HepG2 (cell line): ENCODE measurements around the gene PMEL. TPM values are rescaled to one million over a fixed set of nuclear protein-coding genes. Genes with fewer than 3 reads are reported as not detected.

ENCODE experiments used
- DNMT1 ChIP-seq: sonication (generic); formaldehyde crosslinking; IDR thresholded peaks from 2 replicates; pipeline ENCODE4 v1.5.1; 2020; ENCODE audit warnings: mild to moderate bottlenecking, missing genetic modification reagents
- FIP1L1 ChIP-seq: fragments of 200-400 bp; formaldehyde crosslinking; IDR thresholded peaks from 2 replicates; pipeline ENCODE4 v1.6.1; 2018; ENCODE audit warnings: low read depth, mild to moderate bottlenecking, low read length, moderate library complexity, borderline replicate concordance; ENCODE audit not compliant: insufficient read depth
- HOXA5 ChIP-seq: sonication (generic); formaldehyde crosslinking; IDR thresholded peaks from 2 replicates; pipeline ENCODE4 v1.4.0; 2020; ENCODE audit warnings: missing genetic modification reagents
- PCBP1 ChIP-seq: fragments of 200-400 bp; formaldehyde crosslinking; IDR thresholded peaks from 2 replicates; pipeline ENCODE4 v1.6.1; 2017; ENCODE audit warnings: mild to moderate bottlenecking, low read depth, low read length, borderline replicate concordance
- TRIM24 ChIP-seq: sonication (generic); formaldehyde crosslinking; IDR thresholded peaks from 2 replicates; pipeline ENCODE4 v1.8.0; 2022; ENCODE audit warnings: mild to moderate bottlenecking, missing genetic modification reagents
- ZEB1 ChIP-seq: IDR thresholded peaks from 2 replicates; pipeline ENCODE4 v1.6.1; 2012; ENCODE audit warnings: mild to moderate bottlenecking, low read depth, inconsistent platforms; ENCODE audit not compliant: insufficient replicate concordance
- ZNF430 ChIP-seq: sonication (generic); formaldehyde crosslinking; IDR thresholded peaks from 2 replicates; pipeline ENCODE4 v1.9.0; 2021; ENCODE audit warnings: mild to moderate bottlenecking, missing genetic modification reagents
- polyA plus RNA-seq, 8 experiments: library from polyadenylated mRNA; depleted of rRNA in 3 of 8; stranded (reverse) in 7 of 8; unstranded in 1 of 8; fragments of >200 nt; fragmentation: Illumina TruSeq in 4 of 8; extraction: Trizol in 4 of 8; gene quantifications; 2 replicates each; pipeline versions ENCODE4 v1.2.1 to v1.2.3, GENCODE V29; 2011 to 2016; ENCODE audit warnings: low read depth in 4 of 8, missing spikeins in 1 of 8, mixed read lengths in 1 of 8; ENCODE audit not compliant: insufficient read depth in 1 of 8
- total RNA-seq, 5 experiments: library from RNA; depleted of rRNA; stranded (reverse); fragments of >200 nt; fragmentation: Illumina TruSeq; extraction: Trizol; gene quantifications; 2 replicates each; pipeline ENCODE4 v1.2.3, GENCODE V29; 2016; ENCODE audit warnings: low read depth in 1 of 5
- TF ChIP-seq, protein P1 (sequence below): sonication (generic); formaldehyde crosslinking; IDR thresholded peaks from 2 replicates; pipeline ENCODE4 v1.8.1; 2023; ENCODE audit warnings: mild to moderate bottlenecking, missing genetic modification reagents
- TF ChIP-seq, protein P2 (sequence below): sonication (generic); formaldehyde crosslinking; IDR thresholded peaks from 2 replicates; pipeline ENCODE4 v1.5.0; 2020; ENCODE audit warnings: mild to moderate bottlenecking, missing genetic modification reagents
- TF ChIP-seq, protein P3 (sequence below): sonication (generic); formaldehyde crosslinking; IDR thresholded peaks from 2 replicates; pipeline ENCODE4 v1.9.0; 2021; ENCODE audit warnings: mild to moderate bottlenecking, missing genetic modification reagents

PMEL gene
- total and polyA plus RNA-seq, 2 of the 13 experiments (the other 11 are each of a cell fraction or from before 2014, with no cell fraction given), result 0.49 to 3.3 TPM

DNA sequence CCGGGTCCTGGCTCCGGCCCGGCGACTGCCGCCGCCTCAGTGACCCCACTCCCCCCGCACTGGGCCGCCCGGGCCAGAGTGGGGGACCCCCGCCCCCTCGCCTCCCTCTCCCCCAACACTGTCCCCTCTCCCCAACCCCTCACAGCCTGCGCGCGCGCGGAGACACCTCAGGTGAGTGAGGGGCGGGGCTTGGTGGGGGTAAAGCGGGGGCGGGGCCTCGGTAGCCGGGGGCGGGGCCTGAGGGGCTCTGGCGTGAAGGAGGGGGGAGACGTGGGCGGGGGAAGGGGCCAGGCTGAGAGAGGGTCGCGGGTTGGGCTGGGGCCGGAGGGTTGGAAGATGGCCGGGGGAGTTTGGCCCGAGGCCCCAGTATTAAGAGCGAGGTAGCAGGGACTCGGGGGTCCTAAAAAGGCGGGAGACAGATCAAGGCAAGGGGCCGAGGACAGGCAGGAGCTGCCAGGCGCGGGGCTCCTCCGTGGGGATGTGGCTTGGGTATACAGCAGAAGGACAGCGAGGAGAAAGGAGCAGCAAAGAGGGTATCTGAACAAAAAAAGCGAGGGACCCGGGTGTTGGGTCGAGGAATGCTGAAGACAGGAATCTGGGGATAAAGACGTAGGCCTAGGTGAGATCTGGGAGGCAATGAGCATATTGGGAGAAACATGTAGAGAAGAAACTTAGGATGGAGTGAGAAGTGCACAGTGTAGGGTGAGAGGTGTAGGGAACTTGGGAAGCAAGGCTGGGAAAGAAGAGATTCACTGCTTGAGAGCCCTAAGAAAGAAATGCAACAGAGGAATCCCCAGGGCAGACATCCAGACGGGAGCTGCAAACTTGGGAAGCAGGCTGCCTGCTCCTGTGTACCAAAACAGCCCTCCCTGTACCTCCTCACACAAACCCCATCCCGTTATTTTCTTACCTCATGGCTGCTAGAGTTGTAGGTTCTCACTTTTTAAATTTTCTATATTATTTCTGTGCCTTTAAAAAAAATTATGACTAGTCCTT, 42.0 kb upstream of the PMEL start (continued):
- TF ChIP-seq, protein P1, sequence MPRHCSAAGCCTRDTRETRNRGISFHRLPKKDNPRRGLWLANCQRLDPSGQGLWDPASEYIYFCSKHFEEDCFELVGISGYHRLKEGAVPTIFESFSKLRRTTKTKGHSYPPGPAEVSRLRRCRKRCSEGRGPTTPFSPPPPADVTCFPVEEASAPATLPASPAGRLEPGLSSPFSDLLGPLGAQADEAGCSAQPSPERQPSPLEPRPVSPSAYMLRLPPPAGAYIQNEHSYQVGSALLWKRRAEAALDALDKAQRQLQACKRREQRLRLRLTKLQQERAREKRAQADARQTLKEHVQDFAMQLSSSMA (CRISPR knock-in tag), result no peak
- TF ChIP-seq DNMT1 (no peak), HOXA5 (no peak), FIP1L1 (no peak), ZEB1 (no peak), PCBP1 (no peak), TRIM24 (CRISPR knock-in tag) (no peak), ZNF430 (no peak)
- TF ChIP-seq, protein P2, sequence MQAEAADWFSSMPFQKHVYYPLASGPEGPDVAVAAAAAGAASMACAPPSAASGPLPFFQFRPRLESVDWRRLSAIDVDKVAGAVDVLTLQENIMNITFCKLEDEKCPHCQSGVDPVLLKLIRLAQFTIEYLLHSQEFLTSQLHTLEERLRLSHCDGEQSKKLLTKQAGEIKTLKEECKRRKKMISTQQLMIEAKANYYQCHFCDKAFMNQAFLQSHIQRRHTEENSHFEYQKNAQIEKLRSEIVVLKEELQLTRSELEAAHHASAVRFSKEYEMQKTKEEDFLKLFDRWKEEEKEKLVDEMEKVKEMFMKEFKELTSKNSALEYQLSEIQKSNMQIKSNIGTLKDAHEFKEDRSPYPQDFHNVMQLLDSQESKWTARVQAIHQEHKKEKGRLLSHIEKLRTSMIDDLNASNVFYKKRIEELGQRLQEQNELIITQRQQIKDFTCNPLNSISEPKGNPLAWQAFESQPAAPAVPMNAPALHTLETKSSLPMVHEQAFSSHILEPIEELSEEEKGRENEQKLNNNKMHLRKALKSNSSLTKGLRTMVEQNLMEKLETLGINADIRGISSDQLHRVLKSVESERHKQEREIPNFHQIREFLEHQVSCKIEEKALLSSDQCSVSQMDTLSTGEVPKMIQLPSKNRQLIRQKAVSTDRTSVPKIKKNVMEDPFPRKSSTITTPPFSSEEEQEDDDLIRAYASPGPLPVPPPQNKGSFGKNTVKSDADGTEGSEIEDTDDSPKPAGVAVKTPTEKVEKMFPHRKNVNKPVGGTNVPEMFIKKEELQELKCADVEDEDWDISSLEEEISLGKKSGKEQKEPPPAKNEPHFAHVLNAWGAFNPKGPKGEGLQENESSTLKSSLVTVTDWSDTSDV (CRISPR knock-in tag), result no peak
- TF ChIP-seq, protein P3, sequence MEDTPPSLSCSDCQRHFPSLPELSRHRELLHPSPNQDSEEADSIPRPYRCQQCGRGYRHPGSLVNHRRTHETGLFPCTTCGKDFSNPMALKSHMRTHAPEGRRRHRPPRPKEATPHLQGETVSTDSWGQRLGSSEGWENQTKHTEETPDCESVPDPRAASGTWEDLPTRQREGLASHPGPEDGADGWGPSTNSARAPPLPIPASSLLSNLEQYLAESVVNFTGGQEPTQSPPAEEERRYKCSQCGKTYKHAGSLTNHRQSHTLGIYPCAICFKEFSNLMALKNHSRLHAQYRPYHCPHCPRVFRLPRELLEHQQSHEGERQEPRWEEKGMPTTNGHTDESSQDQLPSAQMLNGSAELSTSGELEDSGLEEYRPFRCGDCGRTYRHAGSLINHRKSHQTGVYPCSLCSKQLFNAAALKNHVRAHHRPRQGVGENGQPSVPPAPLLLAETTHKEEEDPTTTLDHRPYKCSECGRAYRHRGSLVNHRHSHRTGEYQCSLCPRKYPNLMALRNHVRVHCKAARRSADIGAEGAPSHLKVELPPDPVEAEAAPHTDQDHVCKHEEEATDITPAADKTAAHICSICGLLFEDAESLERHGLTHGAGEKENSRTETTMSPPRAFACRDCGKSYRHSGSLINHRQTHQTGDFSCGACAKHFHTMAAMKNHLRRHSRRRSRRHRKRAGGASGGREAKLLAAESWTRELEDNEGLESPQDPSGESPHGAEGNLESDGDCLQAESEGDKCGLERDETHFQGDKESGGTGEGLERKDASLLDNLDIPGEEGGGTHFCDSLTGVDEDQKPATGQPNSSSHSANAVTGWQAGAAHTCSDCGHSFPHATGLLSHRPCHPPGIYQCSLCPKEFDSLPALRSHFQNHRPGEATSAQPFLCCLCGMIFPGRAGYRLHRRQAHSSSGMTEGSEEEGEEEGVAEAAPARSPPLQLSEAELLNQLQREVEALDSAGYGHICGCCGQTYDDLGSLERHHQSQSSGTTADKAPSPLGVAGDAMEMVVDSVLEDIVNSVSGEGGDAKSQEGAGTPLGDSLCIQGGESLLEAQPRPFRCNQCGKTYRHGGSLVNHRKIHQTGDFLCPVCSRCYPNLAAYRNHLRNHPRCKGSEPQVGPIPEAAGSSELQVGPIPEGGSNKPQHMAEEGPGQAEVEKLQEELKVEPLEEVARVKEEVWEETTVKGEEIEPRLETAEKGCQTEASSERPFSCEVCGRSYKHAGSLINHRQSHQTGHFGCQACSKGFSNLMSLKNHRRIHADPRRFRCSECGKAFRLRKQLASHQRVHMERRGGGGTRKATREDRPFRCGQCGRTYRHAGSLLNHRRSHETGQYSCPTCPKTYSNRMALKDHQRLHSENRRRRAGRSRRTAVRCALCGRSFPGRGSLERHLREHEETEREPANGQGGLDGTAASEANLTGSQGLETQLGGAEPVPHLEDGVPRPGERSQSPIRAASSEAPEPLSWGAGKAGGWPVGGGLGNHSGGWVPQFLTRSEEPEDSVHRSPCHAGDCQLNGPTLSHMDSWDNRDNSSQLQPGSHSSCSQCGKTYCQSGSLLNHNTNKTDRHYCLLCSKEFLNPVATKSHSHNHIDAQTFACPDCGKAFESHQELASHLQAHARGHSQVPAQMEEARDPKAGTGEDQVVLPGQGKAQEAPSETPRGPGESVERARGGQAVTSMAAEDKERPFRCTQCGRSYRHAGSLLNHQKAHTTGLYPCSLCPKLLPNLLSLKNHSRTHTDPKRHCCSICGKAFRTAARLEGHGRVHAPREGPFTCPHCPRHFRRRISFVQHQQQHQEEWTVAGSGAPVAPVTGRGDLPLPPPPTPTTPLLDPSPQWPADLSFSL (CRISPR knock-in tag), result no peak
